GM19395 (cell line): ENCODE measurements around the gene P2RY6.
"Not testable (repeated sequence)": the region's sequence is repeated elsewhere in the genome, so short reads cannot be mapped to it uniquely, and the experiment has no call there.

Source experiments
- ATAC-seq: cut with Tn5 transposase; IDR thresholded peaks from one replicate; pipeline ENCODE4 v1.9.1; 2021; ENCODE audit warnings: mild to moderate bottlenecking, moderate library complexity; ENCODE audit not compliant: unreplicated experiment

The P2RY6 gene, protein sequence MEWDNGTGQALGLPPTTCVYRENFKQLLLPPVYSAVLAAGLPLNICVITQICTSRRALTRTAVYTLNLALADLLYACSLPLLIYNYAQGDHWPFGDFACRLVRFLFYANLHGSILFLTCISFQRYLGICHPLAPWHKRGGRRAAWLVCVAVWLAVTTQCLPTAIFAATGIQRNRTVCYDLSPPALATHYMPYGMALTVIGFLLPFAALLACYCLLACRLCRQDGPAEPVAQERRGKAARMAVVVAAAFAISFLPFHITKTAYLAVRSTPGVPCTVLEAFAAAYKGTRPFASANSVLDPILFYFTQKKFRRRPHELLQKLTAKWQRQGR

GRCh38 chr11:73271936-73272679, at the start of gene P2RY6:
Gene P2RY6, plus strand, starts transcription at chr11:73272338. Its CDS starts 24,181 bp downstream, at chr11:73296519.
- ATAC-seq, result no peak

DNA sequence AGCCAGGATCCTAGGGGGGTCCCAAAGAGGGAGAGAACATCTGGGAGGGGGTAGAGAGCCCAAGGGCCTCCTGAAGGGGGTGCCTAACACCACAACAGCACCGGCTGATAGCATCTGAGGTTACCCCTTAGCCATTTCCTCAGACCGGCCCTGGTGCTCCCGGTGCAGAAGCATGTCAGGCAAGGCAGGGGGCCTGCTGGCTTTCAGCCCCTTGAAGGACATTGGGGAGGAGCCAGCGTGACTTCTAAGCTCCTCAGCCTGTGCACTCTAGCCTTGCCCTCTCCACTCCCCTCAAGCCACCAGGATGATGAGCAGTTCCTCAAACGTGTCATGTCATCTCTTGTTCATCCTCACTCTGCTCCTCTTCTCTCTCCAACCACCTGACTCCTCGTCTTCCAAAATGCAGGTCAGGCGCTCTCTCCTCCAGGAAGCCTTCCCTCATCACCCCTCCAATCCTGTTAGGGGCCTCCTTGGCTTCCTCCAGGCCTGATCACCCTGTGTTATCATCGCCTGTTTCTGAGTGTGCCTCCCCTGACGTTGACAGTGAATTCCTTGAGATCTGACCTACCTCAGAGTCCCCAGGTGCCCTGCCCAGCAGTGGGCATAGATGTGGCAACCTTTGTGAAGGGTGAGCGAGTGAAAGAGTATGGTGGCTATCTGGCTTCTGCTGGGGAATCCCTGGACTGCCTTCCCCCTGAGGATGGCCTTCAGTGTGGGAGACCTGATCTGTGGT, 48.0 kb upstream of the P2RY6 start:
- ATAC-seq, result no peak

- no peak for ATAC-seq
Observed at GRCh38 chr11:73225001-73225686, 47.0 kb upstream of the P2RY6 start.

DNA sequence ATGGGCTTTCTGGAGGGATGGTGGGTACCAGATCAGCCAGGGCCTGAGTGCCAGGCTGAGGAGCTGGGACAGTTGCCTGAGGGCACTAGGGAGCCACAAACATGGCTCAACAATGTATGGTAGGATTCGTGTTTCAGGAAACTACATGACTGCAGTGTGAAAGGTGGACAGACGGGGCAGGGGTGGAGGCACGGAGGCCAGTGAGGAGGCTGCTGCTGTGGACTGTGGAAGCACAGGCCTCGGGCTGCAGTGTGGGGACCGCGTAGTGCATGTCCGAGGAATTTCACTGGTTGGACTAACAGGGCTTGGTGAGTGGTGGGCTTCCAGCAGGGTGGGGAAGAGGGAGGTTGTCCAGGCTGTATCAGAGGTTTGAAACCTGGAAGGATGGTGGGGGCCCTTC, 46.3 kb upstream of the P2RY6 start:
- ATAC-seq, result no peak

- ATAC-seq, result no peak
Observed at GRCh38 chr11:73226297-73227006, 45.7 kb upstream of the P2RY6 start.

DNA sequence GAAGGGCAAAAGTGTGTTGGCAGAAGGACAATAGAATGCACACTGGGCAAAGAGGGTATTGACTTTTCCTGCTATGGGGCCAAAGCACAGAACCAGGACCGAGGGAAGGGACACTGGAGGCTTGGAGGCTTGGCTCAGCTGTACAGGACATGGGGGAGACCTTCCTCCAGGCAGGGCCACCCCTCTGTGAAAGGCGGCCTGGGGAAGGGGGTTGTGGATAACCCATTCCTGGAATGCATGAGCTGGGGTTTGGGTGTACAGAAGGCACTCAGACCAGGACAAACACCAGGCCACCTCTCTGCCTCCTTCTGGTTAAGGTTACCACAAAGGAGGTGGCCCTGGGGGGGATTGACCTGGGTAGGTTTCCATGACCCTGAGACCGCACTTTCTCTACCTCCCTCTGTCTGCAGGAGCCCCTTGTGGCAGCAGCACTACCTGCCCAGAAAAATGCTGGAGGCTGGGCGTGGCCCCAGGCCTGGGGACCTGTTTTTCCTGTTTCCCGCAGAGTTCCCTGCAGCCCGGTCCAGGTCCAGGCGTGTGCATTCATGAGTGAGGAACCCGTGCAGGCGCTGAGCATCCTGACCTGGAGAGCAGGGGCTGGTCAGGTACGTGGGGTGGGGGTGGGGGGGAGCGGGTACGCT, 44.4 kb upstream of the P2RY6 start:
- ATAC-seq, result no peak

DNA sequence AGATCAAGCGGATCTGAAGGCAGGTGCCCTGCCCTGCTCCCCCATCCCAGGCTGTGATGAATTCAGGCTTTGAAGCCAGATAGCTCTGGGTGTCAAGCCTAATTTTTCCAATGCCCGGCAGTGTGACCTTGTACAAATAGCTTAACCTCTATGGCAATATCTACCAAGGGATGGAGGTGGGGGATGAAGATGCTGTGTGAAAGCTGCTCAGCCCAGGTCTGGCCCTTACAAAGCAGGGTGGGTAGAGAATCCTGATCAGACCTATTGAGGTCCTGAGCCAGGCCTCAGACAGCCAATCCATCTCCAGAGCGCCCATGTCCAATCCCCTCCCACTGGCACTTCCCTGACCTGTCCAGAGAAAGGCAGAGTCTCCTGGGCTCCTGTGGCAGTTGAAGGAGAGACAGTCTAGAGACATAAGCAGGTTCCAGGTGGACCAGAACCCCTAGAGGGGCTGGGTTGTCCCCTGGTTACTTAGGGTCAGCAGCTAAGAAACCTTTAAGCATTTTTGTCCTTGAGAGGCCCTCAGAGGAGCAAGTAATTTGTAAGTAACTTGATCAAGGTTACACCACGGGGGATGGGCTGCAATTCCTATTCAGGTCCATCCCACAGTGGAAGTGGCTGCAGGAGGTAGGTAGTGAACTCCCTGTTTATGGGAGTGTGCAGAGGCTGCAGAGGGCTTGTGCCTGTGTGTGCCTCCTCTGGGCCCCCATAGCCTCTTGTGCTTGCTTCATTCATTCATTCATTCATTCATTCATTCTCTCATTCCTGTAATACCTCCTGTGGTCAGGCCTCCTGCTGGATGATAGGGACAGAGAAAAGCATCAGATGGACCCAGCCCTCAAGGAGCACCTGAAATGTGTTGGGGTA, 43.6 kb upstream of the P2RY6 start:
- ATAC-seq, result no peak

- ATAC-seq, result no peak
Observed at GRCh38 chr11:73229321-73229895, 42.7 kb upstream of the P2RY6 start.

DNA sequence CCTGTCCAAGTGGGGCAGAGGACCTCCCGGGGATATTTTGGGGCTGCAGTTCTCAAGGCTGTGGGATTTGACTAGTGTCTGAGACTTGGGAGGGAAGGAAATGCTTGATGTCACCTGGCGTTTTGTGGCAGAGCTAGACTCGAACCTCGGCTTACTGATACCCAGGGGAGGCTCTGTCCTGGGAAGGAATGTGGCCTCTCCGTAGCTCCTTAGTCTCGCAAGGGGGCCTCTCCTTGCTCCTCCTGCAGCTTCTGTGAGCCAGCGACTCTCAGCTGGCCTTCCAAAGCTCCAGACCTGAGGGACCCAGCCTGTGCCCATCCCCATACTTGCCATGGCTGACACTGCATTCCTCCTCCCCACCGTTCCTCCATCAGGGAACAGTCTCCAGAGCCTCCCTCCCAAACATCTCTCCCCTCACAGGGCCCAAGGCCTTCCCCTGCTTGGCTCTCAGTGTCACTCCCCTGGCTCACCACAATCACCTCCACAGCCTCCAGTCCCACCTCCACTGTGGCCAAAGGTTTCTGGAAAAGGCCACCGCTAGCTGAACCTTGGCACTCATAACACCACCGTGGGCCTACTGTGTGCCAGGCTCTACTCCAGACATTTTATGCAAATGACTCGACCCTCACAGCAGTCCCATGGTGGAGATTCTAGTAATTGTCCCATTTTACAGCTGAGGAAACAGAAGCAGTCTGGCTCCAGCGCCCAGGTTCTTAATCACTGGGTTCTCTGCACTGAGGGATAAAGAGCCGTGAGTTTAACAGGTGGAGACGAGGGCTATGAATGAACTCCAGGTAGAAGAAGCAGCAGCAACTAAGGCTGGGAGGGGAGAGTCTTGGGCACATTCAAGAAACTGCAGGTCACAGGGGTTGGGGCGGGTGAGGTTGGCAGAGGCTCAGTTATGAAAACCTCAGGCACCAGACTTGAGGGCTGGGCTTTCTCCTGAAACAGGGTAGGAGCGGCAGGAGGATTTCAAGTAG, 42.0 kb upstream of the P2RY6 start:
- no peak for ATAC-seq

DNA sequence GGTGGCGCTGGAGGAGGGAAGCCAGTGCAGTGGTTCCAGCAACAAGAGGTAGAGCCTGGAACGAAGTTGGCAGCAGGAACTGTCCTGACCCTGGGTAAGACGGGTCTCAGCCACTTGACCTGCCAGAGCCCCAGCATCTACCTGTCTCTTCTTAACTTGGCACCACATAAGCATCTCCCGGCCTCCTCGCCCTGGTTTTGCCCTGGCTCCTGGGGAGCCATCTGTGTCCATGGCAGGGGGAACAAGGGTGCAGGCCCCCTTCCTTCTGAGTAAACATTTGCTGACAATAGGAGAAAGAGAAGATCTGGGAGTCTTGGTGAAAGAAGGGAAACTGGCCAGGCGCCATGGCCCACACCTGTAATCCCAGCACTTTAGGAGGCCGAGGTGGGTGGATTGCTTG, 41.2 kb upstream of the P2RY6 start:
- no peak for ATAC-seq

DNA sequence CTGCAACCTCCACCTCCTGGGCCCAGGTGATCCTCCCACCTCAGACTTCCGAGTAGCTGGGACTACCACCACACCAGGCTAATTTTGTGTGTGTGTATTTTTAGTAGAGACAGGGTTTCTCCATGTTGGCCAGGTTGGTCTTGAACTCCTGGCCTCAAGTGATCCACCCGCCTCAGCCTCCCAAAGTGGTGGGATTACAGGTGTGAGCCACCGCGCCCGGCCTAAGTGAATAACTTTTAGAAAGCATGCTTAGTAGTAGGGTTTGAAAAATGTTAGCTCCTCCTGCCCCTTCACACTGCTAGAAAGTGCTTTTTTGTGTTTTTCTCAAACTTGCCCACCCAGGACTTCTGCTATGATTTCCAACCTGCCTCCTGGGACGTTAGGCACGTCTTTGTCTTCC, 39.7 kb upstream of the P2RY6 start:
- not testable (repeated sequence) for ATAC-seq

DNA sequence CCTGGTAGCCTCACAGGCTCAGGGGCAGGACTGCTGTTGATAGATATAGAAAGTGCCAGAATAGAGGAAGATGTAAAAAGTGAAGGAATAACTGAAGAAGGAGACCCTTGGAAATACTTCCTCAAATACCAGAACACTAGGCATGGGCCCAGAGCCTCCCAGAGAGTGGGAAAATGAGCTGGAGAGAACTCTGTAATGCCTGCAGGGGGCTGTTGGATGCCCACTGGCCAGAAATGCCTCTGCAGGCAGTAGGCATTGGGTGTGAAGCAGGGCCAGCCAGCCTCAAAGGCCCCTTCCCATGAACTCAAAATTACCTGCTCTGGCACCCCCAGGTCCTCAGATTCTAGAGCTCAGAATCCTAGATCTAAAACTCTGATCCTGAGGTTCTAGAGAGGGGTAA, 38.9 kb upstream of the P2RY6 start:
- no peak for ATAC-seq

DNA sequence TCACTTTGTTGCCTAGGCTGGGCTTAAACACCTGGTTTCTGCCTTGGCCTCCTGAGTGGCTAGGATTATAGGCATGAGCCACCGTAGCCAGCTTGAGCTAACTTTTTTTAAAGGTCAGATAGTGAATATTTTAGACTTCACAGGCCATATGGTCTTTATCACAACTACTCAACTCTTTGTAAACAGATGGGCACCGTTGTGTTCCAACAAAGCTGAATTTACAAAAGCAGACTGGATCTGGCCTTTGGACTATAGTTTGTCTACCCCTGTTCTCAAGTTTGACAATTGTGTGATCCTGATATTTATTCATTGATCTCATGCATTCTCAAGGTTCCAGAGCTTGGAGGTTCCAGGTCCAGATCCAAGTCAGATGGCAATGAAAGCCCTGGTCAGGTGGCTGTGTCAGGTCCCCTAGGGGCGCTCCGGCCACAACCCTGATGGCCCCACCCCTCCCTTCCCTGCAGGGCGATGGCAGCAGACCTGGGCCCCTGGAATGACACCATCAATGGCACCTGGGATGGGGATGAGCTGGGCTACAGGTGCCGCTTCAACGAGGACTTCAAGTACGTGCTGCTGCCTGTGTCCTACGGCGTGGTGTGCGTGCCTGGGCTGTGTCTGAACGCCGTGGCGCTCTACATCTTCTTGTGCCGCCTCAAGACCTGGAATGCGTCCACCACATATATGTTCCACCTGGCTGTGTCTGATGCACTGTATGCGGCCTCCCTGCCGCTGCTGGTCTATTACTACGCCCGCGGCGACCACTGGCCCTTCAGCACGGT, 38.3 kb upstream of the P2RY6 start:
- ATAC-seq, result no peak

DNA sequence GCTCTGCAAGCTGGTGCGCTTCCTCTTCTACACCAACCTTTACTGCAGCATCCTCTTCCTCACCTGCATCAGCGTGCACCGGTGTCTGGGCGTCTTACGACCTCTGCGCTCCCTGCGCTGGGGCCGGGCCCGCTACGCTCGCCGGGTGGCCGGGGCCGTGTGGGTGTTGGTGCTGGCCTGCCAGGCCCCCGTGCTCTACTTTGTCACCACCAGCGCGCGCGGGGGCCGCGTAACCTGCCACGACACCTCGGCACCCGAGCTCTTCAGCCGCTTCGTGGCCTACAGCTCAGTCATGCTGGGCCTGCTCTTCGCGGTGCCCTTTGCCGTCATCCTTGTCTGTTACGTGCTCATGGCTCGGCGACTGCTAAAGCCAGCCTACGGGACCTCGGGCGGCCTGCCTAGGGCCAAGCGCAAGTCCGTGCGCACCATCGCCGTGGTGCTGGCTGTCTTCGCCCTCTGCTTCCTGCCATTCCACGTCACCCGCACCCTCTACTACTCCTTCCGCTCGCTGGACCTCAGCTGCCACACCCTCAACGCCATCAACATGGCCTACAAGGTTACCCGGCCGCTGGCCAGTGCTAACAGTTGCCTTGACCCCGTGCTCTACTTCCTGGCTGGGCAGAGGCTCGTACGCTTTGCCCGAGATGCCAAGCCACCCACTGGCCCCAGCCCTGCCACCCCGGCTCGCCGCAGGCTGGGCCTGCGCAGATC, 37.5 kb upstream of the P2RY6 start:
- ATAC-seq, result no peak

- no peak for ATAC-seq
Observed at GRCh38 chr11:73235236-73235786, 36.8 kb upstream of the P2RY6 start.

DNA sequence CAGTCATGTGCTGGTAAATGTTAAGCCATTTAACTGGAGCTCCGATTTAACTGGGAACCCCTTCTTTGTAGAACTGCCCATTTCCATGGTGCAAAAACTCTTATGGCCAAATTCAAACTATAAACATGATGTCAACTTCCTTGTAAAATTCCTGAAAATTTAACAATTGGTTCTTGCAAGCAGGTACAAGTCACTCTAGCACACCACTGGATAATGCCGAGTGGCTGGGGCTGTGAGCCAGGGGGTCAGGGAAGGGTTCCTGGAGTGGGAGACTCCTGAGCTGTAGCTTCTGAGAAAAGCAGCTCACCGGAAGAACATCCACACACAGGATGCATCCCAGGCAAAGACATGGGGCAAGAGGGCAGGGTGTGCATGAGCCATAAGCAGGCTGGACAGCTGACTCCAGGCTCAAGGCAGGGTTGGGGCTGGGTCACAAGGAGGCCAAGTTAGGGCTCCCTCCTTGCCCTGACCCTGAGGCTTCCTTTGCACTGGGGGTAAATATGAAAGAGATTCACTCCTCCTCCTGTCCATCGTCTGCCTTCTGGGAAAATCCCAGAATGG, 35.9 kb upstream of the P2RY6 start:
- ATAC-seq, result no peak
